GM23248 (cell line): ENCODE results near the gene NUDT2. TPM values are rescaled to one million over a fixed set of nuclear protein-coding genes. Genes with fewer than 3 reads are reported as not detected.
"Not testable (repeated sequence)": the region's sequence is repeated elsewhere in the genome, so short reads cannot be mapped to it uniquely, and the experiment has no call there.

Experiments
- DNase-seq: peaks from one replicate; pipeline ENCODE4 v3.0.0-alpha.2; 2015
- H2AFZ ChIP-seq: fragments of 200-600 bp; sonication (generic); 2 replicates; pipeline ENCODE4 v1.6.1; 2016; ENCODE audit warnings: antibody characterized with exemption
- H3F3A ChIP-seq: fragments of 200-600 bp; sonication (generic); 2 replicates; pipeline ENCODE4 v1.6.1; 2016; ENCODE audit warnings: mild to moderate bottlenecking, antibody characterized with exemption, mixed run types; ENCODE audit not compliant: insufficient read depth
- H3K27ac ChIP-seq: fragments of 200-600 bp; sonication (generic); 2 replicates; pipeline ENCODE4 v1.5.1; 2016; ENCODE audit warnings: mild to moderate bottlenecking
- H3K27me3 ChIP-seq: fragments of 200-600 bp; sonication (generic); replicated peaks from 2 replicates; pipeline ENCODE4 v1.6.1; 2016; ENCODE audit warnings: mild to moderate bottlenecking; ENCODE audit not compliant: insufficient read depth
- H3K36me3 ChIP-seq: fragments of 200-600 bp; sonication (generic); 2 replicates; pipeline ENCODE4 v1.6.1; 2016; ENCODE audit warnings: low read depth, mild to moderate bottlenecking
- H3K4me1 ChIP-seq: fragments of 200-600 bp; sonication (generic); 2 replicates; pipeline ENCODE4 v1.6.1; 2016; ENCODE audit warnings: mild to moderate bottlenecking; ENCODE audit not compliant: insufficient read depth
- H3K4me2 ChIP-seq: fragments of 200-600 bp; sonication (generic); one replicate; pipeline ENCODE4 v1.6.1; 2016; ENCODE audit warnings: mild to moderate bottlenecking; ENCODE audit not compliant: unreplicated experiment
- H3K4me3 ChIP-seq: fragments of 200-600 bp; sonication (generic); 2 replicates; pipeline ENCODE4 v1.5.1; 2016; ENCODE audit warnings: mild to moderate bottlenecking
- H3K79me2 ChIP-seq: fragments of 200-600 bp; sonication (generic); 2 replicates; pipeline ENCODE4 v1.6.1; 2016; ENCODE audit warnings: mild to moderate bottlenecking; ENCODE audit not compliant: insufficient read depth
- H3K9ac ChIP-seq: fragments of 200-600 bp; sonication (generic); 2 replicates; pipeline ENCODE4 v1.6.1; 2016; ENCODE audit warnings: mild to moderate bottlenecking
- H3K9me2 ChIP-seq: fragments of 200-600 bp; sonication (generic); 2 replicates; pipeline ENCODE4 v1.6.1; 2016; ENCODE audit warnings: mixed run types, mild to moderate bottlenecking, moderate library complexity; ENCODE audit not compliant: insufficient read depth
- H3K9me3 ChIP-seq: fragments of 200-600 bp; sonication (generic); one replicate; pipeline ENCODE4 v1.6.1; 2017; ENCODE audit warnings: low read depth
- H4K20me1 ChIP-seq: fragments of 200-600 bp; sonication (generic); 2 replicates; pipeline ENCODE4 v1.6.0; 2016; ENCODE audit not compliant: insufficient read depth
- EZH2 ChIP-seq: fragments of 200-600 bp; sonication (generic); IDR thresholded peaks from 2 replicates; pipeline ENCODE4 v1.6.1; 2018; ENCODE audit warnings: antibody characterized with exemption, mild to moderate bottlenecking; ENCODE audit not compliant: insufficient read depth, poor library complexity, severe bottlenecking
- EZH2phosphoT487 ChIP-seq: fragments of 200-600 bp; sonication (generic); IDR thresholded peaks from 2 replicates; pipeline ENCODE4 v1.6.1; 2018; ENCODE audit warnings: antibody characterized with exemption, moderate library complexity, mild to moderate bottlenecking, low read depth; ENCODE audit not compliant: insufficient read depth
- WGBS, 2 experiments: methylation state at CpG; one replicate each; pipeline ENCODE4 v1.1.6; 2015 to 2017; ENCODE audit warnings: low lambda C conversion rate in 2 of 2, low coverage in 1 of 2; ENCODE audit errors: missing lambda C conversion rate in 2 of 2; 5-methylcytosine and 5-hydroxymethylcytosine counted together
- in situ Hi-C: fragments of 300-500 bp; cut with MboI; formaldehyde crosslinking; loops from 2 replicates; pipeline ENCODE4 v1.15.0; 2020
- polyA plus RNA-seq: library from polyadenylated mRNA; unstranded; fragments of >200 nt; fragmentation: Nextera tagmentation; extraction: Ambion mirVana; gene quantifications from 2 replicates; pipeline ENCODE4 v1.2.1, GENCODE V29; 2016
- total RNA-seq: library from RNA; depleted of rRNA; stranded (reverse); fragments of >200 nt; shearing (Covaris generic); gene quantifications from 2 replicates; pipeline ENCODE4 v1.2.3, GENCODE V29; 2014

Gene NUDT2
- total and polyA plus RNA-seq, 2 experiments from 2014 or later = 12.5 to 17.6 TPM

DNA sequence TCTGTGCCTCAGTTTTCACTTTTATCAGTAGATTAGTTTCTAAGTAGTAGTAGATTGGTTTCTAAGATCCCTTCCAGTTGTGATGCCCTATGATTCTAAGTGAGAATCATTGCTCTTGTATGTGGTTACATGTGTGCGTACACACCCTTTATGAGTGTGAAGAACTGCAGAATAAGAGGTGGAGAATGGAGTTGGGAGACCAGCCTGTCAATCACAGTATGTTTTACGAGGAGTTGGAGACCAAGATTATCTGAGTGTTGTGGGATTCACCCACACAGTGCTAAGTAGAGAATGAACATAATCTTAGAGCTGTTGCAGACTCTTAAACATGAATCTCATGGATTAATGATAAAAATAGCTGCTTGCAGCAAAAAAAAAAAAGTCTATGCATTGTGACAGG, 37.9 kb upstream of the NUDT2 start:
- Histone ChIP-seq H3K4me1 (no peaks in the 10 kb centered on the region), H3F3A (no peaks in the 10 kb centered on the region), H3K27ac (no peak overlapping the region), H3K9me2 (no peaks in the 10 kb centered on the region), H3K4me3 (no peak overlapping the region), H3K27me3 (no peaks in the 10 kb centered on the region), H3K79me2 (no peaks in the 10 kb centered on the region), H3K4me2 (no peak overlapping the region), H4K20me1 (no peaks in the 10 kb centered on the region), H3K36me3 (no peaks in the 10 kb centered on the region), H3K9ac (no peak overlapping the region), H3K9me3 (no peaks in the 10 kb centered on the region), H2AFZ (no peak overlapping the region)
- no peak for DNase-seq
- in situ Hi-C loops = no loop called here
- 73 to 84% methylated on average over 2 of the region's 2 CpGs for WGBS, 2 experiments
- TF ChIP-seq EZH2 (no peak), EZH2phosphoT487 (no peak)

DNA sequence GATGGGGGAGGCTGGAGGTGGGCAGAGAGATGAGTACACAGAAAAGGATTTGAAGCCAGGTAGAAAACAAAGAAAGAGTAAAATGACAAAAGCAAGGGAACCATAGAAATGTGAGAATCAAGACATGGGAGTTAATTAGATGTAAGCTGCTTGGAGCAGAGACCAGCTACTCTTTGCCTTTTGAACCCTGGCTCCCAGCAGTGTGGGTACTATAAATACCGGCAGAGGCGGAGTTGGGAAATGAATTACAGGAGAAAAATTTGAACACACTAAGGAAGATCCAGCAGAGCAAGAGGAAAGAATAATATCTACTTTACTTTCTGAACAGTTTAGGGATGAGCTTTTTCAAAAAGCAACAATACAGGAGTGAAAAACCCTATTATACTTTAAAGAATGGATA, 36.8 kb upstream of the NUDT2 start:
- WGBS, 2 experiments = 53 to 72% methylated on average over 2 of the region's 2 CpGs
- Histone ChIP-seq H3K4me2 (no peak overlapping the region), H2AFZ (no peak overlapping the region)

DNA sequence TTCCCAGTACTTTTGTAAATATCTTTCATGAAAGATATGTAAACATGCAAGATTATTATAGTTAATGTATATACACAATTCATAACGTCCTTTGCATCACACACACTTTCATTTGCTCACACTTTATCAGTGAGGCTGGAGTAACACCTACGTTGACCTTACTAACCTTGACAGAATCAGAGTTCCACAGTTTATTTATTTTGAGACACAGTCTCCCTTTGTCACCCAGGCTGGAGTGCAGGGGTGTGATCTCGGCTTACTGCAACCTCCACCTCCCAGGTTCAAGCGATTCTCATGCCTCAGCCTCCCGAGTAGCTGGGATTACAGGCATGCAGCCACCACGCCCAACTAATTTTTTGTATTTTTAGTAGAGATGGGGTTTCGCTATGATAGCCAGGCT, 28.3 kb upstream of the NUDT2 start:
- H3K36me3 ChIP-seq, H3K27ac ChIP-seq, in situ Hi-C loops, H2AFZ ChIP-seq, DNase-seq, H3K9me2 ChIP-seq, H3F3A ChIP-seq, H3K79me2 ChIP-seq, H4K20me1 ChIP-seq, H3K9me3 ChIP-seq, H3K27me3 ChIP-seq, H3K4me3 ChIP-seq, H3K4me2 ChIP-seq, H3K9ac ChIP-seq, H3K4me1 ChIP-seq: not testable (repeated sequence)
- WGBS, 2 experiments = 94 to 95% methylated on average over 7 of the region's 7 CpGs

More for the DNA sequence above, 36.8 kb upstream of the NUDT2 start:
- Histone ChIP-seq H3K9me2 (no peaks in the 10 kb centered on the region), H3K4me1 (no peaks in the 10 kb centered on the region), H3K4me3 (no peak overlapping the region), H3K27me3 (no peaks in the 10 kb centered on the region), H3K27ac (no peak overlapping the region), H3K36me3 (no peaks in the 10 kb centered on the region), H4K20me1 (no peaks in the 10 kb centered on the region), H3K79me2 (no peaks in the 10 kb centered on the region), H3K9me3 (no peaks in the 10 kb centered on the region), H3F3A (no peaks in the 10 kb centered on the region), H3K9ac (no peak overlapping the region)
- no peak for DNase-seq
- in situ Hi-C loops = no loop called here
- no peak for TF ChIP-seq EZH2phosphoT487
- no peak for TF ChIP-seq EZH2

DNA sequence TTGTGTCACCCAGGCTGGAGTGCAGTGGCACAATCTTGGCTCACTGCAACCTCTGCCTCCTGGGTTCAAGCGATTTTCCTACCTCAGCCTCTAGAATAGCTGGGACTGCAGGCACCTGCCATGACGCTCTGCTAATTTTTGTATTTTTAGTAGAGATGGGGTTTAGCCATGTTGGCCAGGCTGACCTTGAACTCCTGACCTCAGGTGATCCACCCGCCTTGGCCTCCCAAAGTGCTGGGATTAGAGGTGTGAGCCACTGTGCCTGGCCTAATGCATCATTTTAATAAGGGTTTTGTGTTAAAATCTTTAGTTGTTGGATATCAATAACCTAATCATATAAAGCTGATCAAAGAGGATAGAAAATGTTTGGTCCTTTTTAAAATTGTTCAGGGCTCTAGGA, 21.1 kb upstream of the NUDT2 start:
- H3K4me2 ChIP-seq, H3F3A ChIP-seq, H3K36me3 ChIP-seq, H4K20me1 ChIP-seq, DNase-seq, H3K79me2 ChIP-seq, H3K4me1 ChIP-seq, H3K9ac ChIP-seq, H3K9me3 ChIP-seq, in situ Hi-C loops, H3K4me3 ChIP-seq, H3K27me3 ChIP-seq, H3K27ac ChIP-seq, H3K9me2 ChIP-seq, H2AFZ ChIP-seq: not testable (repeated sequence)
- WGBS, 2 experiments = 93 to 98% methylated on average over 3 of the region's 3 CpGs

DNA sequence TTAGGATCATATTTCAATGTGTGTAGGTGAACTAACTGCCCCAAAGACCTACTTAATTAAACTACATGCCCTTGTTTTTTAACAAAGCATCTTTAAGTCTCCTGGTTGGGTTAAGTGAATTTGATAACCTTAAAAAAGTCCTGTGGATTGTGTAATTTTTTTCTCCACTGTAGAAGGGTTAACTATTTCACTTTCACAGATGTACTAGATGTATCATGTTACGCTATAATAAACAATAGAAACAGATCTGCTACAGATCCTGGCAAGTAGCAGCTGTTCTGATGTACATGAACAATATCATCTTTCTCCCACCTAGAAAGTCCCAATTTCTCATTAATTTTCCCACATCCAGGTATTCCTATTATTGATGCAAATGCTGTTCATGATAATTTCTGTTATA, 19.2 kb upstream of the NUDT2 start:
- Histone ChIP-seq H3K9me3 (no peaks in the 10 kb centered on the region), H4K20me1 (no peaks in the 10 kb centered on the region), H3K27ac (no peak overlapping the region), H3K9ac (no peak overlapping the region), H2AFZ (no peak overlapping the region), H3K36me3 (no peaks in the 10 kb centered on the region), H3K27me3 (no peaks in the 10 kb centered on the region), H3K4me2 (no peak overlapping the region), H3K79me2 (no peaks in the 10 kb centered on the region), H3K4me3 (no peak overlapping the region), H3K9me2 (no peaks in the 10 kb centered on the region), H3K4me1 (no peaks in the 10 kb centered on the region), H3F3A (no peaks in the 10 kb centered on the region)
- no peak for TF ChIP-seq EZH2
- TF ChIP-seq EZH2phosphoT487 = no peak
- no peak for DNase-seq
- in situ Hi-C loops = no loop called here
- WGBS, 2 experiments = 97 to 100% methylated on average over 1 of the region's 1 CpG
